K562 treated with DMSO at 1 percent for 24 hours (cell line): ENCODE measurements around the gene ACTR1B. TPM values are rescaled to one million over a fixed set of nuclear protein-coding genes. Genes with fewer than 3 reads are reported as not detected.

Source experiments
- total RNA-seq: library from RNA; unstranded; fragments of 300-600 nt; gene quantifications from 2 replicates; pipeline ENCODE4 v1.2.3, GENCODE V29; 2022; ENCODE audit warnings: low read depth; ENCODE audit not compliant: insufficient read depth

Gene ACTR1B
- total RNA-seq = 88.8 and 109 TPM in 2 replicates

DNA sequence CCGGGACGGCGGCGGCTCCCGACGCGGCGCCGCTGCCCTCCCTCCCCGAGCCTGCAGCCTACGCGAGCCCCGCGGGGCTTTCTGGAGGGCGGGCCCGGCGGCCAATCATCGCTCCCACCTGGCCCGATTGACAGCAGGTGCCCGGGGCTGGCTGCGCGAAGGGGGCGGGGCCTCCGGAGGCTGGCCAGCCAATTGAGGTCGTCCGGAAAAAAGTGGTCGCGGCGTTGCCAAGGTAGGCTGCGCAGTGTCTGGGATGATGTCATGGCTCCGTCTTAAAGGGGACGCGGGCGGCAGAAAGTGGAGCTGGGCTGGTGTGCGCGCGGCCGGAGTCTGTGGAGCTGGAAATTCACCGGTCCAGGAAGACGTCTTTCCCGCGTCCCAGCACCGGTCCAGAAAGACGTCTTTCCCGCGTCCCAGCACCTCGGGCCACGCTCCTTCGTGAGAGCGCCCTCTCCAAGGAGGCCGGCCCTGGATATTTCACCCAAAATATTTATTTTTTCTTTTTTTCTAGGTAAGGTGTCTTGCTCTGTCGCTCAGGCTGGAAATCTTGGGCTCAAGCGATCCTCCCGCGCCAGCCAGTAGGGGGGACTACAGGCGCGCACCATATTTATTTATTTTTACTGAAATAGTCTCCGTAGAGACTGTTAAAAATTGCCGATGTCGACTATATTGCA is at the start of gene ACTR1B:
ACTR1B (minus strand) TSS at position 83 of the 674 bp plus-strand sequence. CDS start 154 bp downstream, outside the sequence.

GRCh38 chr2:97669448-97669847 is 5.6 kb upstream of the ACTR1B start, which contains the start of gene C2orf92:
Gene C2orf92 (plus strand): TSS chr2:97669713. CDS start chr2:97669789, 76 bp downstream.

GRCh38 chr2:97645695-97646629 is 17.9 kb downstream of the ACTR1B start, which contains the start of gene COX5B:
Gene COX5B (plus strand): TSS chr2:97646062. CDS start chr2:97646087, 25 bp downstream.

Other genes starting within 250 kb of the ACTR1B start
- 2.2 and 4.1 TPM in 2 replicates for gene ANKRD36B, start 74.2 kb downstream of the ACTR1B start, total RNA-seq
- 367 and 388 TPM in 2 replicates for gene COX5B, start 18.0 kb downstream of the ACTR1B start, total RNA-seq
- gene C2orf92, start 5.7 kb upstream of the ACTR1B start, total RNA-seq = 1.9 and 4.4 TPM in 2 replicates
- 0.54 and 1.3 TPM in 2 replicates for gene ZAP70, start 49.5 kb upstream of the ACTR1B start, total RNA-seq